Gastroesophageal sphincter (tissue), 3 donors: ENCODE measurements around the gene TIMM9.
"Not testable (repeated sequence)": the region's sequence is repeated elsewhere in the genome, so short reads cannot be mapped to it uniquely, and the experiment has no call there.

Experiments
- CTCF ChIP-seq, 4 experiments: fragments of 200-600 bp in 2 of 4; fragments of 450-650 bp in 2 of 4; sonication (generic) in 1 of 4; IDR thresholded peaks; one replicate each; pipeline ENCODE4 v1.5.1; 2017 to 2019; ENCODE audit warnings: antibody characterized with exemption in 4 of 4, mild to moderate bottlenecking in 2 of 4, moderate library complexity in 2 of 4
- POLR2AphosphoS5 ChIP-seq: sonication (generic); formaldehyde crosslinking; IDR thresholded peaks from one replicate; pipeline ENCODE4 v1.6.1; 2017; ENCODE audit warnings: antibody characterized with exemption

- not testable (repeated sequence) for TF ChIP-seq CTCF (IDR thresholded peaks at IDR 0.05); POLR2AphosphoS5
These were observed 65.1 kb downstream of the TIMM9 start for GRCh38 chr14:58362272-58362671.
